Keratinocyte (primary cell): ENCODE measurements around the gene APEX2. TPM values are rescaled to one million over a fixed set of nuclear protein-coding genes. Genes with fewer than 3 reads are reported as not detected.

Experiments
- DNase-seq: peaks from one replicate; pipeline ENCODE4 v3.0.0-alpha.2; 2011; ENCODE audit warnings: low read depth, missing footprints, low spot score
- FAIRE-seq: peaks from 2 replicates; lab custom pipeline; 2011; peaks lifted over from hg19 to GRCh38; lab: Jason Lieb, UNC
- H2AFZ ChIP-seq: 2 replicates; pipeline ENCODE4 v1.6.0; 2012; ENCODE audit warnings: low read length, control low read depth, inconsistent platforms; ENCODE audit not compliant: control insufficient read depth
- H3K27ac ChIP-seq: 2 replicates; pipeline ENCODE4 v1.5.1; 2011; ENCODE audit warnings: low read length; ENCODE audit not compliant: control insufficient read depth, insufficient read depth
- H3K27me3 ChIP-seq: 3 replicates; pipeline ENCODE4 v1.6.0; 2011; ENCODE audit warnings: low read length; ENCODE audit not compliant: control insufficient read depth, insufficient read depth; ENCODE audit errors: extremely low read depth
- H3K36me3 ChIP-seq, 2 experiments: 2 replicates in 1 of 2; 3 replicates in 1 of 2; pipeline ENCODE4 v1.5.1; 2011; ENCODE audit warnings: low read length in 2 of 2, mild to moderate bottlenecking in 1 of 2; ENCODE audit not compliant: control insufficient read depth in 2 of 2, insufficient read depth in 2 of 2; ENCODE audit errors: extremely low read depth in 1 of 2
- H3K4me1 ChIP-seq: 3 replicates; pipeline ENCODE4 v1.5.1; 2011; ENCODE audit warnings: low read length; ENCODE audit not compliant: control insufficient read depth, insufficient read depth; ENCODE audit errors: extremely low read depth
- H3K4me2 ChIP-seq: 3 replicates; pipeline ENCODE4 v1.6.0; 2011; ENCODE audit warnings: low read depth, low read length; ENCODE audit not compliant: control insufficient read depth, insufficient read depth; ENCODE audit errors: extremely low read depth
- H3K4me3 ChIP-seq, 3 experiments: fragments of 200-600 bp in 1 of 3; sonication (generic) in 1 of 3; 2 replicates in 2 of 3; 3 replicates in 1 of 3; pipeline ENCODE4 v1.5.1; 2011 to 2016; ENCODE audit warnings: low read length in 3 of 3, mild to moderate bottlenecking in 3 of 3, control low read depth in 2 of 3, inconsistent platforms in 1 of 3, low read depth in 1 of 3, mixed read lengths in 1 of 3, mixed run types in 1 of 3, moderate library complexity in 1 of 3; ENCODE audit not compliant: control insufficient read depth in 2 of 3, insufficient read depth in 2 of 3; ENCODE audit errors: extremely low read depth in 1 of 3
- H3K79me2 ChIP-seq: 2 replicates; pipeline ENCODE4 v1.6.0; 2012; ENCODE audit warnings: low read length; ENCODE audit not compliant: control insufficient read depth, insufficient read depth
- H3K9ac ChIP-seq: 3 replicates; pipeline ENCODE4 v1.6.0; 2011; ENCODE audit warnings: low read length; ENCODE audit not compliant: control insufficient read depth, insufficient read depth; ENCODE audit errors: extremely low read depth
- H3K9me1 ChIP-seq: 3 replicates; pipeline ENCODE4 v1.6.0; 2011; ENCODE audit warnings: low read length; ENCODE audit not compliant: control insufficient read depth, insufficient read depth; ENCODE audit errors: extremely low read depth
- H3K9me3 ChIP-seq: 2 replicates; pipeline ENCODE4 v1.5.1; 2012; ENCODE audit warnings: low read depth, low read length; ENCODE audit not compliant: control insufficient read depth
- H4K20me1 ChIP-seq: 3 replicates; pipeline ENCODE4 v1.6.0; 2011; ENCODE audit warnings: low read length; ENCODE audit not compliant: control insufficient read depth, insufficient read depth; ENCODE audit errors: extremely low read depth
- EZH2 ChIP-seq: IDR thresholded peaks from one replicate; pipeline ENCODE4 v1.6.1; 2012; ENCODE audit warnings: inconsistent platforms, mild to moderate bottlenecking, low read length, moderate library complexity
- dilution Hi-C: fragments of 300-500 bp; cut with MboI; formaldehyde crosslinking; loops from one replicate; pipeline ENCODE4 v1.7.0; 2020; ENCODE audit warnings: low sequenced_read_pairs; ENCODE audit not compliant: extremely low pct_ligation_motif_present
- polyA plus RNA-seq, 5 experiments: library from polyadenylated mRNA; depleted of rRNA in 3 of 5; stranded (reverse) in 3 of 5; stranded (forward) in 1 of 5; unstranded in 1 of 5; fragments of >200 nt; gene quantifications; 1 replicate in 1 of 5; 2 replicates in 3 of 5; 3 replicates in 1 of 5; pipeline versions ENCODE4 v1.2.1 to v1.2.3, GENCODE V29; 2011 to 2012; ENCODE audit warnings: missing spikeins in 2 of 5, low read depth in 1 of 5, low replicate concordance in 1 of 5
- TF ChIP-seq, protein P1 (sequence below), 3 experiments: IDR thresholded peaks in 1 of 3; conservative IDR thresholded peaks in 1 of 3; optimal IDR thresholded peaks in 1 of 3; 2 replicates in 2 of 3; 3 replicates in 1 of 3; pipeline versions ENCODE3 to v1.5.1; 2011; ENCODE audit warnings: low read length in 3 of 3, mild to moderate bottlenecking in 3 of 3, moderate library complexity in 2 of 3, control low read depth in 1 of 3, inconsistent platforms in 1 of 3; ENCODE audit not compliant: insufficient read depth in 2 of 3; ENCODE audit errors: extremely low read depth in 1 of 3

Gene APEX2
- polyA plus RNA-seq, 1 donor (not counting 4 experiments of a cell fraction or from before 2014, with no cell fraction given), result 29.0 TPM

DNA sequence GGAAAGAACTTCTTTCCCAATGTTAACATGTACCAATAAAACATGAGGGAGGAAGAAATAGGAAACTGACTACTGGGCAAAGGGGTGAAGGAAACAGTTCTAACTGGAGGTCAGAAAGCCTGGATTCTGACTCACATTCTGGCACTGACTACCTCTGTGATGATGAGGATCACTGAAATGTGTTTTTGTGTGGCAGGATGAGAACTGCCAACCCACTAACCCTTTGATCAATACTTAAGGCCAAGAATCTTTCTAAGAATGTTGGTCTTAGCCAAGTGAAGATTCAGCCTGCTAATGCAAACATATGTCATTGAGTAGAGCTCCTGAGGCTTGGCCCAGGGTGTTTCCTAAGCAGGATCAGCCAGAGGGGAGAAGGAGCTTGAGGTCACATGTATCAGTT is 26.0 kb downstream of the APEX2 start:
- Histone ChIP-seq H3K27ac (no peak overlapping the region), H3K36me3 (no peaks in the 10 kb centered on the region), H3K4me2 (no peak overlapping the region), H2AFZ (no peak overlapping the region), H3K9me1 (no peaks in the 10 kb centered on the region), H3K4me3 (no peak overlapping the region), H3K9ac (no peak overlapping the region), H3K27me3 (no peaks in the 10 kb centered on the region), H3K79me2 (no peaks in the 10 kb centered on the region), H4K20me1 (no peaks in the 10 kb centered on the region), H3K4me1 (no peaks in the 10 kb centered on the region), H3K9me3 (no peaks in the 10 kb centered on the region)
- dilution Hi-C loops, result no loop called here
- no peak for TF ChIP-seq EZH2
- TF ChIP-seq, protein P1, sequence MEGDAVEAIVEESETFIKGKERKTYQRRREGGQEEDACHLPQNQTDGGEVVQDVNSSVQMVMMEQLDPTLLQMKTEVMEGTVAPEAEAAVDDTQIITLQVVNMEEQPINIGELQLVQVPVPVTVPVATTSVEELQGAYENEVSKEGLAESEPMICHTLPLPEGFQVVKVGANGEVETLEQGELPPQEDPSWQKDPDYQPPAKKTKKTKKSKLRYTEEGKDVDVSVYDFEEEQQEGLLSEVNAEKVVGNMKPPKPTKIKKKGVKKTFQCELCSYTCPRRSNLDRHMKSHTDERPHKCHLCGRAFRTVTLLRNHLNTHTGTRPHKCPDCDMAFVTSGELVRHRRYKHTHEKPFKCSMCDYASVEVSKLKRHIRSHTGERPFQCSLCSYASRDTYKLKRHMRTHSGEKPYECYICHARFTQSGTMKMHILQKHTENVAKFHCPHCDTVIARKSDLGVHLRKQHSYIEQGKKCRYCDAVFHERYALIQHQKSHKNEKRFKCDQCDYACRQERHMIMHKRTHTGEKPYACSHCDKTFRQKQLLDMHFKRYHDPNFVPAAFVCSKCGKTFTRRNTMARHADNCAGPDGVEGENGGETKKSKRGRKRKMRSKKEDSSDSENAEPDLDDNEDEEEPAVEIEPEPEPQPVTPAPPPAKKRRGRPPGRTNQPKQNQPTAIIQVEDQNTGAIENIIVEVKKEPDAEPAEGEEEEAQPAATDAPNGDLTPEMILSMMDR (optimal IDR thresholded peaks at IDR 0.05 in 1 of 3, IDR thresholded peaks at IDR 0.05 in 1 of 3, conservative IDR thresholded peaks at IDR 0.05 in 1 of 3; ENCODE audit: extremely low read depth in 1 of 3, insufficient read depth in 2 of 3, low read length in 3 of 3), result no peak
- DNase-seq (no peak), FAIRE-seq (no peak)

DNA sequence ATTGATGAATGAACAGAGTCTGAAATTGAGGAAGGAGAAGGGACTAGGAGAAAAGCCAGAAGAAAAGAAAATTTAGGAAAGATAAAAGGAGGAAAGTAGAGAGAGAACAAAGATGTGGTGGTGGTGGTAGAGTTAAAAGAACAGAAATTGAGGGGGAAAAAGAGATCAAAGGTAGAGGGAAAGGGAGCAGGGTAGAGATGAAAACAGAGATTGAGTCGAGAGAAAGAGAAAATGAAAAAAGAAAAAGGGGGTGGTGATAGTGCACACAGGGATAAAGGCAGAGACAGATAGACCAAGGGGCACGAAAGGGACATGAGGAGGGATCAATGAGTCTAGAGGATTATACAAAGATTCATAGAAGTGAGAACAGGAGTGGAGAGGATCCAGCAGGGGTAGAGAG is 26.7 kb downstream of the APEX2 start:
- H3K4me1 ChIP-seq, result no peaks in the 10 kb centered on the region
- no peaks in the 10 kb centered on the region for H3K9me1 ChIP-seq
- no peaks in the 10 kb centered on the region for H4K20me1 ChIP-seq
- H2AFZ ChIP-seq, result no peak overlapping the region
- TF ChIP-seq, protein P1 (optimal IDR thresholded peaks at IDR 0.05 in 1 of 3, IDR thresholded peaks at IDR 0.05 in 1 of 3, conservative IDR thresholded peaks at IDR 0.05 in 1 of 3; ENCODE audit: extremely low read depth in 1 of 3, insufficient read depth in 2 of 3, low read length in 3 of 3), result no peak
- TF ChIP-seq EZH2, result no peak
- H3K4me2 ChIP-seq, result no peak overlapping the region
- FAIRE-seq (no peak), DNase-seq (no peak)
- H3K36me3 ChIP-seq, result no peaks in the 10 kb centered on the region
- H3K79me2 ChIP-seq, result no peaks in the 10 kb centered on the region
- H3K27me3 ChIP-seq, result no peaks in the 10 kb centered on the region
- no peak overlapping the region for H3K27ac ChIP-seq
- H3K9ac ChIP-seq, result no peak overlapping the region
- dilution Hi-C loops, result no loop called here
- H3K4me3 ChIP-seq, result no peak overlapping the region
- no peaks in the 10 kb centered on the region for H3K9me3 ChIP-seq
